GM23338 (cell line): ENCODE results near the gene LMO7. TPM values are rescaled to one million over a fixed set of nuclear protein-coding genes. Genes with fewer than 3 reads are reported as not detected.

ENCODE experiments used
- ATAC-seq: fragments of 200-7000 bp; cut with Tn5 transposase; 3 replicates; pipeline ENCODE4 v1.9.1; 2020
- DNase-seq: peaks from one replicate; pipeline ENCODE4 v3.0.0-alpha.2; 2015; ENCODE audit warnings: low spot score
- H2AFZ ChIP-seq: fragments of 200-600 bp; sonication (generic); 2 replicates; pipeline ENCODE4 v1.8.0; 2016; ENCODE audit warnings: antibody characterized with exemption, mild to moderate bottlenecking, moderate library complexity
- H3F3A ChIP-seq: fragments of 200-600 bp; sonication (generic); replicated peaks from 2 replicates; pipeline ENCODE4 v1.8.0; 2017; ENCODE audit warnings: antibody characterized with exemption, mixed run types, low read depth
- H3K27ac ChIP-seq: fragments of 200-600 bp; sonication (generic); 2 replicates; pipeline ENCODE4 v1.6.1; 2016; ENCODE audit warnings: low read depth
- H3K27me3 ChIP-seq: fragments of 200-600 bp; sonication (generic); 2 replicates; pipeline ENCODE4 v1.8.0; 2016; ENCODE audit warnings: mild to moderate bottlenecking, mixed run types, moderate library complexity; ENCODE audit not compliant: insufficient read depth
- H3K36me3 ChIP-seq: fragments of 200-600 bp; sonication (generic); 2 replicates; pipeline ENCODE4 v1.8.0; 2016; ENCODE audit warnings: mild to moderate bottlenecking; ENCODE audit not compliant: insufficient read depth
- H3K4me1 ChIP-seq: fragments of 200-600 bp; sonication (generic); 2 replicates; pipeline ENCODE4 v1.8.0; 2016; ENCODE audit warnings: mild to moderate bottlenecking, moderate library complexity; ENCODE audit not compliant: insufficient read depth
- H3K4me2 ChIP-seq: fragments of 200-600 bp; sonication (generic); 2 replicates; pipeline ENCODE4 v1.7.1; 2017; ENCODE audit warnings: mixed run types
- H3K4me3 ChIP-seq: fragments of 200-600 bp; sonication (generic); 2 replicates; pipeline ENCODE4 v1.6.1; 2016; ENCODE audit warnings: mixed run types
- H3K79me2 ChIP-seq: fragments of 200-600 bp; sonication (generic); replicated peaks from 2 replicates; pipeline ENCODE4 v1.8.0; 2017; ENCODE audit warnings: mild to moderate bottlenecking; ENCODE audit not compliant: insufficient read depth
- H3K9me2 ChIP-seq: fragments of 200-600 bp; sonication (generic); 2 replicates; pipeline ENCODE4 v1.8.0; 2017; ENCODE audit not compliant: insufficient read depth
- H4K20me1 ChIP-seq: fragments of 200-600 bp; sonication (generic); replicated peaks from 2 replicates; pipeline ENCODE4 v1.8.0; 2017; ENCODE audit warnings: mild to moderate bottlenecking; ENCODE audit not compliant: insufficient read depth
- H3K27ac Mint-ChIP-seq: 2 replicates; pipeline ENCODE4 v1.8.0; 2020; ENCODE audit warnings: inconsistent platforms, mild to moderate bottlenecking, moderate library complexity, mixed read lengths
- H3K27me3 Mint-ChIP-seq: 3 replicates; pipeline ENCODE4 v1.8.0; 2022; ENCODE audit warnings: low read depth, mild to moderate bottlenecking, moderate library complexity, mixed read lengths, inconsistent platforms; ENCODE audit not compliant: insufficient read depth, poor library complexity
- H3K36me3 Mint-ChIP-seq: 3 replicates; pipeline ENCODE4 v1.8.0; 2021; ENCODE audit warnings: low read depth, mild to moderate bottlenecking, inconsistent platforms, moderate library complexity, mixed read lengths
- H3K4me1 Mint-ChIP-seq: 3 replicates; pipeline ENCODE4 v1.8.0; 2020; ENCODE audit warnings: mild to moderate bottlenecking, inconsistent platforms, mixed read lengths
- H3K4me3 Mint-ChIP-seq: 3 replicates; pipeline ENCODE4 v1.8.0; 2021; ENCODE audit warnings: moderate library complexity, mild to moderate bottlenecking, inconsistent platforms, mixed read lengths
- H3K9me3 Mint-ChIP-seq: 3 replicates; pipeline ENCODE4 v1.8.0; 2020; ENCODE audit warnings: moderate library complexity, mild to moderate bottlenecking, inconsistent platforms, mixed read lengths
- CREB1 ChIP-seq: fragments of 250-450 bp; sonication (Bioruptor Pico); IDR thresholded peaks from 2 replicates; pipeline ENCODE4 v1.5.0; 2020; ENCODE audit warnings: low read depth, mild to moderate bottlenecking, moderate library complexity
- JUNB ChIP-seq: IDR thresholded peaks from one replicate; pipeline ENCODE4 v1.6.1; 2016; ENCODE audit warnings: antibody characterized with exemption; ENCODE audit not compliant: unreplicated experiment
- NANOG ChIP-seq: IDR thresholded peaks from 2 replicates; pipeline ENCODE4 v1.6.1; 2016; ENCODE audit warnings: antibody characterized with exemption, borderline replicate concordance
- POLR2AphosphoS5 ChIP-seq: IDR thresholded peaks from 2 replicates; pipeline ENCODE4 v1.6.1; 2016; ENCODE audit warnings: antibody characterized with exemption, low read depth
- STAT1 ChIP-seq: IDR thresholded peaks from one replicate; pipeline ENCODE4 v1.6.1; 2016; ENCODE audit warnings: antibody characterized with exemption; ENCODE audit not compliant: unreplicated experiment
- ZNF114 ChIP-seq: fragments of 250-450 bp; sonication (Bioruptor Pico); IDR thresholded peaks from 2 replicates; pipeline ENCODE4 v1.5.0; 2020; ENCODE audit warnings: mild to moderate bottlenecking, moderate library complexity
- polyA plus RNA-seq: library from polyadenylated mRNA; unstranded; fragments of >200 nt; fragmentation: Nextera tagmentation; extraction: Ambion mirVana; gene quantifications from 2 replicates; pipeline ENCODE4 v1.2.1, GENCODE V29; 2016
- total RNA-seq: library from RNA; depleted of rRNA; stranded (reverse); fragments of >200 nt; shearing (Covaris generic); gene quantifications from 2 replicates; pipeline ENCODE4 v1.2.3, GENCODE V29; 2014
- TF ChIP-seq, protein P1 (sequence below), 2 experiments: fragments of 200-600 bp in 1 of 2; sonication (generic) in 1 of 2; conservative IDR thresholded peaks; 2 replicates each; pipeline versions ENCODE4 v1.5.1 to v1.6.1; 2016 to 2017; ENCODE audit warnings: antibody characterized with exemption in 2 of 2, low read depth in 2 of 2, mild to moderate bottlenecking in 2 of 2, moderate library complexity in 1 of 2
- TF ChIP-seq, protein P2 (sequence below): fragments of 250-450 bp; sonication (Bioruptor Pico); IDR thresholded peaks from 2 replicates; pipeline ENCODE4 v1.5.0; 2020; ENCODE audit warnings: mild to moderate bottlenecking, moderate library complexity

The LMO7 gene
- total and polyA plus RNA-seq, 2 experiments from 2014 or later = 22.3 to 26.9 TPM

DNA sequence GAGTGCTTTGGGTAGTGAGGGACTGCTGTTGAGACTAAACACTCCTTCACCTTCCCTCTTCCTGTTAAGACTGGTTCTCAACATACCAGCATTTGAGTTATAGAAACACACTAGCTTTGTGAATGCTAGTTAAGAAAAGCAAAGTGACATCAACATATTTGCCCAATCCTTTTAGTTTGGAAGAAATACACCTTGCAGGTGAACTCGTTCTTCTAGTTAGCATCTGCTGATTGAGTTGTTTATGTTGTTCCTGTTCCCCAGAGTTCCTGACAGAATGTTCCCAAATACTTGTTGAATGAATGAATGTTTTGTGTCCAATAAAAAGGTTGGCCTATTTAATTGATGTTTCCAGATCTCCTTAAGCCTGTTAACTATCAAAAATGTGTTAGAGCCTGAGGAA lies 7.1 kb downstream of the LMO7 start:
- Histone ChIP-seq H3K27ac (no peak overlapping the region), H3K27me3 (peaks cover 17% of the 10 kb centered on the region), H3K9me2 (peaks cover 6% of the 10 kb centered on the region; the same call in 1 of the 2 replicates), H2AFZ (no peak overlapping the region), H3K4me1 (peaks cover 29% of the 10 kb centered on the region), H3F3A (no peaks in the 10 kb centered on the region), H3K79me2 (peaks cover 17% of the 10 kb centered on the region; the same call in 1 of the 2 replicates), H3K4me3 (no peak overlapping the region), H3K4me2 (no peak overlapping the region), H3K36me3 (no peaks in the 10 kb centered on the region), H4K20me1 (no peaks in the 10 kb centered on the region)
- no peaks in the 10 kb centered on the region for H3K36me3 Mint-ChIP-seq
- H3K27me3 Mint-ChIP-seq = peaks cover 6% of the 10 kb centered on the region
- DNase-seq = no peak
- H3K9me3 Mint-ChIP-seq = no peaks in the 10 kb centered on the region; the same call in 2 of the 3 replicates
- no peak for TF ChIP-seq STAT1
- no peak for TF ChIP-seq JUNB
- TF ChIP-seq POLR2AphosphoS5 = no peak
- TF ChIP-seq, protein P1, sequence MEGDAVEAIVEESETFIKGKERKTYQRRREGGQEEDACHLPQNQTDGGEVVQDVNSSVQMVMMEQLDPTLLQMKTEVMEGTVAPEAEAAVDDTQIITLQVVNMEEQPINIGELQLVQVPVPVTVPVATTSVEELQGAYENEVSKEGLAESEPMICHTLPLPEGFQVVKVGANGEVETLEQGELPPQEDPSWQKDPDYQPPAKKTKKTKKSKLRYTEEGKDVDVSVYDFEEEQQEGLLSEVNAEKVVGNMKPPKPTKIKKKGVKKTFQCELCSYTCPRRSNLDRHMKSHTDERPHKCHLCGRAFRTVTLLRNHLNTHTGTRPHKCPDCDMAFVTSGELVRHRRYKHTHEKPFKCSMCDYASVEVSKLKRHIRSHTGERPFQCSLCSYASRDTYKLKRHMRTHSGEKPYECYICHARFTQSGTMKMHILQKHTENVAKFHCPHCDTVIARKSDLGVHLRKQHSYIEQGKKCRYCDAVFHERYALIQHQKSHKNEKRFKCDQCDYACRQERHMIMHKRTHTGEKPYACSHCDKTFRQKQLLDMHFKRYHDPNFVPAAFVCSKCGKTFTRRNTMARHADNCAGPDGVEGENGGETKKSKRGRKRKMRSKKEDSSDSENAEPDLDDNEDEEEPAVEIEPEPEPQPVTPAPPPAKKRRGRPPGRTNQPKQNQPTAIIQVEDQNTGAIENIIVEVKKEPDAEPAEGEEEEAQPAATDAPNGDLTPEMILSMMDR (conservative IDR thresholded peaks at IDR 0.05; ENCODE audit: low read depth in 2 of 2) = no peak
- TF ChIP-seq CREB1 (CRISPR knock-in tag) = no peak
- ATAC-seq = no peak
- H3K27ac Mint-ChIP-seq = no peak overlapping the region
- no peak overlapping the region for H3K4me3 Mint-ChIP-seq
- H3K4me1 Mint-ChIP-seq = peaks cover 18% of the 10 kb centered on the region

DNA sequence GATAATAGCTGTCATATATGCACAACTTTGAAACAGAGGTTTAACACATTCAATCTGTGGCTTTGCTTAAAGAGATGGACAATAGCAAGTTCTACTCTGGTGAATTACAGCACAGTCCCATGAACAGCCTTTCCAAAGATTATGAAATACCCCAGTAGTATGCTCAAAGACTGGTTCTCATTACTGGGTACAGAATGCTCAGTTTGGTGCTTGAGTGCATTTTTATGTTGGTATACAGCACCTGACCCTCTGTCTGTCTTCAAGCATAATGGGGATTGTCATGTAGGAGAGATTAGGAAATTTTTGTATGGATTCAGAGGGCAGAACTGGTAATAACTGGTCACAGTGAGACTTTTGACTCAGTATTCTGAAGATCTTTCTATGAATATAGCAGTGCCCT lies 7.6 kb downstream of the LMO7 start:
- no peak for ATAC-seq
- TF ChIP-seq, protein P2, sequence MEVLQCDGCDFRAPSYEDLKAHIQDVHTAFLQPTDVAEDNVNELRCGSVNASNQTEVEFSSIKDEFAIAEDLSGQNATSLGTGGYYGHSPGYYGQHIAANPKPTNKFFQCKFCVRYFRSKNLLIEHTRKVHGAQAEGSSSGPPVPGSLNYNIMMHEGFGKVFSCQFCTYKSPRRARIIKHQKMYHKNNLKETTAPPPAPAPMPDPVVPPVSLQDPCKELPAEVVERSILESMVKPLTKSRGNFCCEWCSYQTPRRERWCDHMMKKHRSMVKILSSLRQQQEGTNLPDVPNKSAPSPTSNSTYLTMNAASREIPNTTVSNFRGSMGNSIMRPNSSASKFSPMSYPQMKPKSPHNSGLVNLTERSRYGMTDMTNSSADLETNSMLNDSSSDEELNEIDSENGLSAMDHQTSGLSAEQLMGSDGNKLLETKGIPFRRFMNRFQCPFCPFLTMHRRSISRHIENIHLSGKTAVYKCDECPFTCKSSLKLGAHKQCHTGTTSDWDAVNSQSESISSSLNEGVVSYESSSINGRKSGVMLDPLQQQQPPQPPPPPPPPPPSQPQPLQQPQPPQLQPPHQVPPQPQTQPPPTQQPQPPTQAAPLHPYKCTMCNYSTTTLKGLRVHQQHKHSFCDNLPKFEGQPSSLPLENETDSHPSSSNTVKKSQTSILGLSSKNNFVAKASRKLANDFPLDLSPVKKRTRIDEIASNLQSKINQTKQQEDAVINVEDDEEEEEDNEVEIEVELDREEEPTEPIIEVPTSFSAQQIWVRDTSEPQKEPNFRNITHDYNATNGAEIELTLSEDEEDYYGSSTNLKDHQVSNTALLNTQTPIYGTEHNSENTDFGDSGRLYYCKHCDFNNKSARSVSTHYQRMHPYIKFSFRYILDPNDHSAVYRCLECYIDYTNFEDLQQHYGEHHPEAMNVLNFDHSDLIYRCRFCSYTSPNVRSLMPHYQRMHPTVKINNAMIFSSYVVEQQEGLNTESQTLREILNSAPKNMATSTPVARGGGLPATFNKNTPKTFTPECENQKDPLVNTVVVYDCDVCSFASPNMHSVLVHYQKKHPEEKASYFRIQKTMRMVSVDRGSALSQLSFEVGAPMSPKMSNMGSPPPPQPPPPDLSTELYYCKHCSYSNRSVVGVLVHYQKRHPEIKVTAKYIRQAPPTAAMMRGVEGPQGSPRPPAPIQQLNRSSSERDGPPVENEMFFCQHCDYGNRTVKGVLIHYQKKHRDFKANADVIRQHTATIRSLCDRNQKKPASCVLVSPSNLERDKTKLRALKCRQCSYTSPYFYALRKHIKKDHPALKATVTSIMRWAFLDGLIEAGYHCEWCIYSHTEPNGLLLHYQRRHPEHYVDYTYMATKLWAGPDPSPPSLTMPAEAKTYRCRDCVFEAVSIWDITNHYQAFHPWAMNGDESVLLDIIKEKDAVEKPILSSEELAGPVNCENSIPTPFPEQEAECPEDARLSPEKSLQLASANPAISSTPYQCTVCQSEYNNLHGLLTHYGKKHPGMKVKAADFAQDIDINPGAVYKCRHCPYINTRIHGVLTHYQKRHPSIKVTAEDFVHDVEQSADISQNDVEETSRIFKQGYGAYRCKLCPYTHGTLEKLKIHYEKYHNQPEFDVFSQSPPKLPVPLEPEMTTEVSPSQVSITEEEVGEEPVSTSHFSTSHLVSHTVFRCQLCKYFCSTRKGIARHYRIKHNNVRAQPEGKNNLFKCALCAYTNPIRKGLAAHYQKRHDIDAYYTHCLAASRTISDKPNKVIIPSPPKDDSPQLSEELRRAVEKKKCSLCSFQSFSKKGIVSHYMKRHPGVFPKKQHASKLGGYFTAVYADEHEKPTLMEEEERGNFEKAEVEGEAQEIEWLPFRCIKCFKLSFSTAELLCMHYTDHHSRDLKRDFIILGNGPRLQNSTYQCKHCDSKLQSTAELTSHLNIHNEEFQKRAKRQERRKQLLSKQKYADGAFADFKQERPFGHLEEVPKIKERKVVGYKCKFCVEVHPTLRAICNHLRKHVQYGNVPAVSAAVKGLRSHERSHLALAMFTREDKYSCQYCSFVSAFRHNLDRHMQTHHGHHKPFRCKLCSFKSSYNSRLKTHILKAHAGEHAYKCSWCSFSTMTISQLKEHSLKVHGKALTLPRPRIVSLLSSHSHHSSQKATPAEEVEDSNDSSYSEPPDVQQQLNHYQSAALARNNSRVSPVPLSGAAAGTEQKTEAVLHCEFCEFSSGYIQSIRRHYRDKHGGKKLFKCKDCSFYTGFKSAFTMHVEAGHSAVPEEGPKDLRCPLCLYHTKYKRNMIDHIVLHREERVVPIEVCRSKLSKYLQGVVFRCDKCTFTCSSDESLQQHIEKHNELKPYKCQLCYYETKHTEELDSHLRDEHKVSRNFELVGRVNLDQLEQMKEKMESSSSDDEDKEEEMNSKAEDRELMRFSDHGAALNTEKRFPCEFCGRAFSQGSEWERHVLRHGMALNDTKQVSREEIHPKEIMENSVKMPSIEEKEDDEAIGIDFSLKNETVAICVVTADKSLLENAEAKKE (CRISPR knock-in tag) = no peak
- TF ChIP-seq ZNF114 (CRISPR knock-in tag) (no peak), NANOG (no peak)
- TF ChIP-seq, protein P1 (conservative IDR thresholded peaks at IDR 0.05; ENCODE audit: low read depth in 2 of 2) = no peak

More for the DNA sequence above, 7.6 kb downstream of the LMO7 start:
- H3K27ac ChIP-seq = no peak overlapping the region
- Mint-ChIP-seq H3K27me3 (peaks cover 3% of the 10 kb centered on the region), H3K36me3 (no peaks in the 10 kb centered on the region), H3K9me3 (no peaks in the 10 kb centered on the region; the same call in 2 of the 3 replicates), H3K4me3 (no peak overlapping the region), H3K27ac (no peak overlapping the region), H3K4me1 (peaks cover 17% of the 10 kb centered on the region)
- peaks cover 13% of the 10 kb centered on the region; the same call in 1 of the 2 replicates for H3K79me2 ChIP-seq
- H4K20me1 ChIP-seq = no peaks in the 10 kb centered on the region
- peaks cover 24% of the 10 kb centered on the region for H3K4me1 ChIP-seq
- H2AFZ ChIP-seq = no peak overlapping the region
- H3F3A ChIP-seq = no peaks in the 10 kb centered on the region
- no peak overlapping the region for H3K4me2 ChIP-seq
- H3K9me2 ChIP-seq = peaks cover 6% of the 10 kb centered on the region; the same call in 1 of the 2 replicates
- no peak overlapping the region for H3K4me3 ChIP-seq
- peaks cover 12% of the 10 kb centered on the region for H3K27me3 ChIP-seq
- DNase-seq = no peak
- H3K36me3 ChIP-seq = no peaks in the 10 kb centered on the region
